Immature natural killer cell (primary cell): ENCODE results near the gene SYMPK. TPM values are rescaled to one million over a fixed set of nuclear protein-coding genes. Genes with fewer than 3 reads are reported as not detected.
A peak's percentile ranks its signal among the peaks of the same experiment; 100 is the strongest.

Experiments used
- DNase-seq, 3 donors: peaks; one replicate each; pipeline ENCODE4 v3.0.0; 2022; ENCODE audit warnings: mixed read lengths in 1 of 3
- H3K27ac Mint-ChIP-seq, 6 donors: one replicate each; pipeline ENCODE4 v1.8.0; 2020; ENCODE audit warnings: mixed read lengths in 6 of 6, mild to moderate bottlenecking in 5 of 6, inconsistent platforms in 4 of 6, moderate library complexity in 3 of 6
- H3K27me3 Mint-ChIP-seq, 3 donors: one replicate each; pipeline ENCODE4 v1.8.0; 2020 to 2021; ENCODE audit warnings: low read depth in 3 of 3, mild to moderate bottlenecking in 3 of 3, mixed read lengths in 3 of 3, moderate library complexity in 3 of 3, inconsistent platforms in 1 of 3
- H3K36me3 Mint-ChIP-seq, 3 donors: one replicate each; pipeline ENCODE4 v1.8.0; 2020; ENCODE audit warnings: mixed read lengths in 3 of 3, inconsistent platforms in 2 of 3, mild to moderate bottlenecking in 2 of 3
- H3K4me1 Mint-ChIP-seq, 2 donors: one replicate each; pipeline ENCODE4 v1.8.0; 2020; ENCODE audit warnings: inconsistent platforms in 2 of 2, mild to moderate bottlenecking in 2 of 2, mixed read lengths in 2 of 2, moderate library complexity in 1 of 2
- H3K4me3 Mint-ChIP-seq, 5 donors: one replicate each; pipeline ENCODE4 v1.8.0; 2020; ENCODE audit warnings: mild to moderate bottlenecking in 5 of 5, mixed read lengths in 5 of 5, inconsistent platforms in 3 of 5, moderate library complexity in 3 of 5
- H3K9me3 Mint-ChIP-seq, 6 donors: one replicate each; pipeline ENCODE4 v1.8.0; 2020; ENCODE audit warnings: mild to moderate bottlenecking in 6 of 6, mixed read lengths in 6 of 6, inconsistent platforms in 4 of 6, moderate library complexity in 3 of 6
- polyA plus RNA-seq, 3 donors: library from polyadenylated mRNA; unstranded; fragments of 300-500 nt; fragmentation: Illumina TruSeq; gene quantifications; one replicate each; pipeline ENCODE4 v1.2.3, GENCODE V29; 2021

SYMPK gene
- polyA plus RNA-seq, 3 donors from 2014 or later, result 2.1 to 14.6 (median 5.6) TPM

DNA sequence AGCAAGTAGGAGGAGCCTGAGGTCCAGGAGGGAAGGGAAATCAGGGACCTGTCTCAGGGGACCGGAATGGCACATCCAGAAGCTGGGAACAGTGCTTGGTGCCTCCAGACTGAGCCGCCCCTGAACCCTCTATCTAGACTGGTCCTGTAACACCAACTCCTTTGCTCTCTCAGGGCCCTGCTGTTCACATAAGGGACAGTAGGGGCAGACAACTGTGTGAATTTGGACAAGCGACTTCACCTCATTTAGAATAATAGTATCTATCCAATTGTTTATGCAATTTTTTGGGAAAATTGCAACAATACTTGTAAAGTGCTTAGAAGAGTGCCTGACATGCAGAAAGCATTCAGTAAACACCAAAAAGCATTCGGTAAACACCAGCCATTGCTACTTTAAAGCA is 14.0 kb downstream of the SYMPK start:
- Mint-ChIP-seq H3K4me1 (peaks cover 0 to 6% of the 10 kb centered on the region in 2 donors), H3K9me3 (no peaks in the 10 kb centered on the region), H3K36me3 (peaks cover 12 to 42% (median 23%) of the 10 kb centered on the region in 3 donors), H3K27me3 (peaks cover 0 to 2% (median 0%) of the 10 kb centered on the region in 3 donors), H3K4me3 (no peak overlapping the region), H3K27ac (no peak overlapping the region)
- no peak for DNase-seq

DNA sequence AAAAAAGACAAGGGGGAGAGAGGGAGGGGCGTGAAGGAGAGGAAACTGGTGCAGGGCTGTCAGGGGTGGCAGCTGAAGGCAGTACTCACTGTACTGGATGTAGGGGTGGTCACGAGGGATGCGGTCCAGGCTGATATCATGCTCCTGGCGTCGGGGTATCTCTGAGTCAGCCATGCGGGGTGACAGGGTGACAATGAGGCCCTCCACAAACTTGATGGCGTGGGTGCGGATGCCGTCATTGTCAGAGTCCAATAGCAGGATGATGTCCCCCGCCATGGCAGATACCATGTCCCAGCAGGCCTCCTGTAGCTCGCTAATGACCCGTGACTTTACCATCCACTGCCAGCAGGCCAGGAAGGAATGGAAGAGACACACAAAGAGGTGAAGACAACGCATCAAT is 15.3 kb downstream of the SYMPK start:
- Mint-ChIP-seq H3K4me1 (peaks cover 0 to 6% of the 10 kb centered on the region in 2 donors), H3K36me3 (peaks cover 17 to 53% (median 28%) of the 10 kb centered on the region in 3 donors), H3K27ac (no peak overlapping the region), H3K27me3 (peaks cover 0 to 2% (median 0%) of the 10 kb centered on the region in 3 donors), H3K4me3 (no peak overlapping the region), H3K9me3 (no peaks in the 10 kb centered on the region)
- no peak for DNase-seq

DNA sequence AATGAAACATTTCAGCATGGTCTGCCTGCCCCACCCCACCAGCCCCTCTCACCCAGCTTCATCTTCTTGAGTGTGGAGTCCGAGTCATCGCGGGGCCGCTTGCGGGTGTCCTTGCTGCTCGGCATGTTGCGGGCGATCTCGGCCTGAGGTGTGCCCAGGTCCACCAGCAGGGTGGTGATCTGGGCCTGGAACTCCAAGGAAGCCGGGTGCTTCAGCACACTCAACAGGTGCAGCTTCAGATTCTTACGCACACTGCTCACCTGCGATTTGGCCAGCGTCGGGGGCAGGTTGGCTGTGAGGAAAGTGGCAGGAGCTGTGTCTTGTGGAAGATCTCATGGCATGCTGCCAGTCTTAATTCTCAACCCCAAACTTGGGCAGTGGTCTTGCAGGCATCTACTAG is 20.7 kb downstream of the SYMPK start:
- Mint-ChIP-seq H3K27me3 (no peaks in the 10 kb centered on the region), H3K9me3 (no peaks in the 10 kb centered on the region), H3K4me1 (peaks cover 0 to 4% of the 10 kb centered on the region in 2 donors), H3K36me3 (peaks cover 17 to 54% (median 30%) of the 10 kb centered on the region in 3 donors), H3K27ac (no peak overlapping the region), H3K4me3 (no peak overlapping the region)
- no peak for DNase-seq

DNA sequence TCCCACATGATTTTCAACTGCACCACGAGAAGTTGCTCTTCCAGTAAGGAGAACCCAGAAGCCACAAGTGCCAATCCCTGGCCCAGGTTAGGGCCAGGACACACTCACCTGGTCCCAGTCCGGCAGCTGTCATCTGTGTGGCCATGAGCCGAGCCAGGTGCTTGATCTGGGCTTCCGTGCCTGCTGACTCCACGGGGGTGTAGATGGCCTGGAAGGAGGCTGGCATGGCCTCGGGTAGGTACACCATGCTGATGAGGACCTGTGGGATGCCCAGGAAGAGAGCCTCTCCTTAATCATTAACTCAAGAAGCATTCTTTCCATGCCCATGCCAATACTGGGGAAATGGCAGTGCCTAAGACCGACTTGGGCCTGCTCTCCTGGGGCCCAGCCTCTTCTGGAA is 28.0 kb downstream of the SYMPK start:
- Mint-ChIP-seq H3K4me1 (no peaks in the 10 kb centered on the region), H3K9me3 (no peaks in the 10 kb centered on the region), H3K27me3 (peaks cover 0 to 2% (median 2%) of the 10 kb centered on the region in 3 donors), H3K36me3 (peaks cover 30 to 52% (median 33%) of the 10 kb centered on the region in 3 donors), H3K27ac (peak overlapping the region in 1 of 6 donors; percentile 21), H3K4me3 (no peak overlapping the region)
- DNase-seq, result no peak

DNA sequence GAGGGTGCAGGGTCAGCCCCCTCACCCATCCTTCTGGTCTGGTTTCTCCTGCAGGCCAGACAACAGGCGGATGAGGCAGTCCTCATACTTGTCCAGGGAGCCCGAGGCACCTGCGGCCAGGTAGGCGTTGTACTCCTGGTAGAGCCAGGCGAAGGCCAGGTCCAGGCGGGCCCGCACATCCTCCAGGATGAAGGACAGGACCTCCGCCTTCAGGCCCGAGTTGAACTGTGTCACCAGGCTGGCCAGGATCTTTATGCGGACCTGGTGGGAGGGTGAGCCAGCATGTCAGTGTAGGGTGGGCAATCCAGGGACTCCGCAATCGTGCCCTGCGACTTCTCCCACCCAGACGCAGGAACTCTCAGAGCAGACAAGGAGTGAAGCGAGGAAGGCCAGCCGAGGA is 34.0 kb downstream of the SYMPK start:
- peaks cover 2% of the 10 kb centered on the region in 3 donors for H3K27me3 Mint-ChIP-seq
- H3K4me3 Mint-ChIP-seq, result no peak overlapping the region
- H3K9me3 Mint-ChIP-seq, result no peaks in the 10 kb centered on the region
- H3K4me1 Mint-ChIP-seq, result no peaks in the 10 kb centered on the region
- H3K36me3 Mint-ChIP-seq, result peaks cover 26 to 40% (median 30%) of the 10 kb centered on the region in 3 donors
- DNase-seq, result no peak
- no peak overlapping the region for H3K27ac Mint-ChIP-seq

DNA sequence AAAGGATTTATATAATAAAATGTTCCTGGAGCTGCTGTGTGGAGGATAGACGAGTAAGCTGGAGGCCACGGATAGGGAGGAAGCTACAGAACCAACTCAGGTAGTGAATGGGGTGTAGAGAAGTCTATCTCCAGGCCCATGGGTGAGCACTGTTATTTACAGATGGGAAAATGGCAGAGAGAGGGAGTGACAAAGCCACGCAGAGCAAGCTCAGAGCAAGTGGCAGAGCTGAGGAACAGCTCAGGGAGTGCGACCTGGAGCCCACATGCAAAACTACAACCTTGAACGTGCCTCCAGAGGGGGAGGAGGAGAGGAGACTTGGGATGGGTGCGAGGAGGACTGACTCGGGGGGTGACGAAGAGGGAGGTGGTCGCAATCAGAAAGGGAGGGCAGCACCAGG is 34.4 kb downstream of the SYMPK start:
- H3K4me1 Mint-ChIP-seq, result no peaks in the 10 kb centered on the region
- H3K27ac Mint-ChIP-seq, result no peak overlapping the region
- H3K36me3 Mint-ChIP-seq, result peaks cover 26 to 40% (median 30%) of the 10 kb centered on the region in 3 donors

DNA sequence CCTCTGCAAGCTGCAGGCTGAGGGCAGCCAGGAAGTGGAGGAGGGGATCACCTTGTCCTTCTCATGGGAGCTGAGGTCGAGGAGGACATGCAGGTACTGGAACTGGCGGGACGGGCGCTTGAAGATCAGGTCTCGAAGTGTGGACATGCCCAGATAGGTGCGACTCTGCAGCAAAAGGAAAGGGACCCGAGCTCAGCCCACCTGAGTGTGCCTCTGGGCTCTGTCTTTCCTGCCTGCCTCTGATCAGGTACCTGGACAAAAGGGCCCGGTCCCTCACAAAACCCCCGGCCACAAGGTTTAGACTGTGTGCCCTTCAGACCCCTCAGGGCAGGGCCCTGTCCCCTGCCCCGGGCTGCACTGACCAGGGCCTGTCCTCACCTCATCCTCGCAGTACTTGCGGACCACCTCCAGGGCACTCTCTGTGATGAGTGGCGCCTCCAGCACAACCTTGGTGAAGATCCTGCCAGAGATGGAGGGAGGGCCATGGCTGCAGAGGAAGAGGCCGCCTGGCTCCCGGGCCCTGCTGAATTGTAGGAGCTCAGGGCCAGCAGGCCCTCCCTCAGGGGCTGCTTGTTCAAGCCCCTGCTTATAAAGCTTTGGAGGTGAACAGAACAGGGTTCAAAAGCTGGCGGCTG is 35.4 kb downstream of the SYMPK start:
- Mint-ChIP-seq H3K27me3 (peaks cover 2% of the 10 kb centered on the region in 3 donors), H3K4me1 (no peaks in the 10 kb centered on the region), H3K27ac (no peak overlapping the region), H3K4me3 (no peak overlapping the region), H3K36me3 (peaks cover 26 to 40% (median 30%) of the 10 kb centered on the region in 3 donors), H3K9me3 (no peaks in the 10 kb centered on the region)
- DNase-seq, result no peak

More for the DNA sequence above, 34.4 kb downstream of the SYMPK start:
- H3K27me3 Mint-ChIP-seq, result peaks cover 2% of the 10 kb centered on the region in 3 donors
- no peak for DNase-seq
- H3K9me3 Mint-ChIP-seq, result no peaks in the 10 kb centered on the region
- H3K4me3 Mint-ChIP-seq, result no peak overlapping the region

DNA sequence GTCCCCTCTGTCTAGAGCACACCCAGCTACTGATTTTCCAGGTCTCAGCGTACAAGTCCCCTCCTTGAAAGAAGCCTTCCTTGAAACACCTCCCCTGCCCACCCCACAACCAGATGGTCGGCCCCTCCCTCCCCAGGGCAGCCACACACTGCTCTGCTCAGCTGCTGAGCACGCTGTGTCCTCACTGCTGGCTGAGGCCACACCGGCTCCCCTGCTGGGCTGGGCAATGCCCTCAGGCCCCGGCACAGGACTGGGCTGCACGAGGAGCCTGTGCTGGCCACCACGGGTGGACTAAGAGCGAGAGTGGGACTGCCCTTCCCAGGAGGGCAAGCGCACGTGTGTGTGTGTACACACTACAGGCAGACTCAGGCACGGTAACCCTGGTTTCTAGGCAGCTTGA is 36.0 kb downstream of the SYMPK start:
- Mint-ChIP-seq H3K4me3 (no peak overlapping the region), H3K27ac (no peak overlapping the region), H3K4me1 (no peaks in the 10 kb centered on the region), H3K36me3 (peaks cover 26 to 36% (median 26%) of the 10 kb centered on the region in 3 donors), H3K27me3 (peaks cover 2% of the 10 kb centered on the region in 3 donors), H3K9me3 (no peaks in the 10 kb centered on the region)
- no peak for DNase-seq

DNA sequence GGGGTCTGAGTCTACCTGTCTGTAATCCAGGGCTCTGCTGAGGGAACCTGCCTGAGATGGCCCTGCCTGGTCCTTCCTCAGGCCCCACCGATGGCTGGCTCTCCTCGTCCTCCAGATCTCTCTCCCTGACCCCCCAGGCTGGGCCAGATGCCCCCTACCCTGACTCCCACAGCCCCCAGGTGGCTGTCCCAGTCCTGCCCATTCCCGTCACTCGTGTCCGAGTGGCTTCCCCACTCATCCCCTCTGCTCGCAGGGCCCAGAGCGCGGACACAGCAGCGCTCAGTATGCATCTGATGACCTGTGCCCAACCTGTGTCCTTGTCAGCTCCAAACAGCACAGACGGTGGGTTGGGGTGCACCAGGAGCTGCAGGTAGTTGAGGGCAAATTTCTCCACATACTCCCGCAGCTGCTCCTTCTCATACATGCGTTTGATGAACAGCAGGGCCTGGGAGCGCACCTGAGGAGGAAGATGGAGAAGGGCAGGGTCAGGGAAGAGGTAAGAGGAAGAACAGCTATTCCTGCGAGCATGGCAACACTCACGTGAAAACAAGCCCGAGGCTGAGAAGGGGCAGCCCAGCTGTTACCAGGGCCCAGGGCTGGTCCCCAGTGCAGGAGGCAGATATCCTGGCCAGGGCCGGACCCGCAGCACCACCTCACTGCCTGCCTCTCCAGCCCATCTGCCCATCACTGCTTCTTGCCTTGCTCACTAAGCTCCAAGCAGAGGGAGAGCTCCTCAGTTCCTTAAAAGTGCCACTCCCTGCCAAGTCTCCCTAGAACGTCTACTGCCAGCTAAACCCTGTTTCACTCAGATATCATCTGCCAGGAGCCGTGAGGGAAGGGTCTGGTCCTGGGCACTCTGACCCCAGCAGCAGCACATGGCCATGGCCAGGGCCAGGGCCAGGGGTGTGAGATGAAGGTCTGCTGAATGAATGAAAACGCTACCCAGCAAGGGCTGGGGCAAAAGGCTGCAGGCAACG is 36.7 kb downstream of the SYMPK start:
- no peaks in the 10 kb centered on the region for H3K4me1 Mint-ChIP-seq
- H3K27ac Mint-ChIP-seq, result peak overlapping the region in 1 of 6 donors; percentile 53
- DNase-seq, result no peak
- peaks cover 22 to 31% (median 23%) of the 10 kb centered on the region in 3 donors for H3K36me3 Mint-ChIP-seq
- H3K9me3 Mint-ChIP-seq, result no peaks in the 10 kb centered on the region
- no peak overlapping the region for H3K4me3 Mint-ChIP-seq
- H3K27me3 Mint-ChIP-seq, result peaks cover 0 to 2% (median 1%) of the 10 kb centered on the region in 3 donors

DNA sequence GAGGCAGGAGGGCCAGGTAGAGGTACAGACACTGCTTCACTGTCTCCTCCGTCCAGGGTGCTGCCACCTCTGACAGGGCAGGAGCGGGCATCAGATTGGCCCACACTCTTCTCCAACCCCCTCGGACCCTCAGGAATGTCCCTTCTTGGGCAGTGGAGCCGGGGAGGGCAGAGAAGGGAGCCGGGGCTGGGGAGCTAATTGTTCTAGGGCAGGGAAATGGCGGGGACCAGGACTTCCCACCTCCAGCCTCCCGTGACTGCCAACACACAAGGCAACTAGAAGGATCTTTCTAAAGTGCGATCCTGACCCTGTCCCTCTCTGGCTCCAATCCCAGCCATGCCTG is 37.7 kb downstream of the SYMPK start:
- H3K4me1 Mint-ChIP-seq, result no peaks in the 10 kb centered on the region
- H3K9me3 Mint-ChIP-seq, result no peaks in the 10 kb centered on the region
- H3K36me3 Mint-ChIP-seq, result peaks cover 21 to 28% (median 23%) of the 10 kb centered on the region in 3 donors
- peaks cover 0 to 2% (median 1%) of the 10 kb centered on the region in 3 donors for H3K27me3 Mint-ChIP-seq
- H3K27ac Mint-ChIP-seq, result no peak overlapping the region
- H3K4me3 Mint-ChIP-seq, result no peak overlapping the region
- no peak for DNase-seq

DNA sequence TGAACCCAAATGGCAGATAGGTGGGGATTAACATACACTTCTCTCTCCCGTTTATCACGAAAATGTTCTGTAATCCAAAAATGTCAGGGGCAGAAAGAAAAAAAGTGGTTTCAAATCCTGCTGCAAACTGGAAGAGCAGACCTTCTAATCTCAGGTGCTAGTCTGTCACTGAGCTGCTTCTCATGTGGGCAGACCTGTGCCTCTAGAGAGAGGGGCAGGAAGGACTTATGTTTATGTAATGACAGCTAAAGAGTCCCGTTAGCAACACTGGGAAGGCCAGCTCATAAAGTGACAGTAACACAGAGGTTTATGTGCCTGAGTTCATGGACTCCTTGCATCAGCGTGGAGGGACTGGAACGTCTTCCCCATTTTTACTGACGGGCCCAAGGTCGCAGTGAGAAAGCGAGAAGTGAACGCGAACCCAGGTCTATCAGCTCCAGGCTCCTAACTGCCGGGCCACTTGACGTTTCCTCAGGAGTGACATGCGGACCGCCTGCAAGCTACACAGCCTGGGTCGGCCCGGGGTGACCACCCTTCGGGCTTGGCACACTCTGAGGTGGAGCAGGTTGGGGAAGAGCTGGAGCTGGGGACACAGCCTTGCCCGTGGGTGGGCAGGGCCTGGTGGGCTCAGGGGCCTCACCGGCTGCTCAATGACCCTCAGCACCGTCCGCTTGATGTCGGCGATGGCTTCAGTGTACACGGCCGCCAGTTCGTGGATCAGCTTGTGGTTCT is 38.2 kb downstream of the SYMPK start:
- H3K9me3 Mint-ChIP-seq, result no peaks in the 10 kb centered on the region
- peaks cover 0 to 2% (median 1%) of the 10 kb centered on the region in 3 donors for H3K27me3 Mint-ChIP-seq
- H3K36me3 Mint-ChIP-seq, result peaks cover 17 to 27% (median 22%) of the 10 kb centered on the region in 3 donors
- H3K4me1 Mint-ChIP-seq, result no peaks in the 10 kb centered on the region
- H3K27ac Mint-ChIP-seq, result peak overlapping the region in 1 of 6 donors; percentile 35
- no peak overlapping the region for H3K4me3 Mint-ChIP-seq
- DNase-seq, result no peak

DNA sequence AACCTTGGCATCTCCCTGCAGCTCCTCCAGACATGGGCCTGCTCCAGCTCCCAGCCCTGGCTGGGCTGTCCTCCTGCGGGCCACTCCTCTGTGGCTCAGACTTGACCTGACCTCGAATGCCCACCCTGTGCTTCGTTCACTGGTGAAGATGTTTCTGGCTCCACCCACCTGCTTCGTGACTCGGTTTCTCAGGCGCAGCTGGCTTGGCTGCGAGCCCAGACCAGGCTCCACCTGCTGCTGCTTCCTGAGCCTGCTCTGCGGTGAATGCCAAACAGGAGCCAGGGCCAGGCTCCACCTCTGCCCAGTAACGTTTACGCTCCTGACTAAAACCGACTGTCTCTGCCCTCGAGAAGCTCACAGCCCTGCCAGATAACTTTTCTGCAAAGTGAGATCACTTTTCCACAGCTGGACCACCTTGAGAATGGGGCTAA is 38.9 kb downstream of the SYMPK start:
- DNase-seq, result no peak
- Mint-ChIP-seq H3K9me3 (no peaks in the 10 kb centered on the region), H3K27ac (no peak overlapping the region), H3K27me3 (peaks cover 0 to 4% (median 1%) of the 10 kb centered on the region in 3 donors), H3K4me3 (no peak overlapping the region), H3K36me3 (peaks cover 13 to 21% (median 18%) of the 10 kb centered on the region in 3 donors), H3K4me1 (no peaks in the 10 kb centered on the region)

DNA sequence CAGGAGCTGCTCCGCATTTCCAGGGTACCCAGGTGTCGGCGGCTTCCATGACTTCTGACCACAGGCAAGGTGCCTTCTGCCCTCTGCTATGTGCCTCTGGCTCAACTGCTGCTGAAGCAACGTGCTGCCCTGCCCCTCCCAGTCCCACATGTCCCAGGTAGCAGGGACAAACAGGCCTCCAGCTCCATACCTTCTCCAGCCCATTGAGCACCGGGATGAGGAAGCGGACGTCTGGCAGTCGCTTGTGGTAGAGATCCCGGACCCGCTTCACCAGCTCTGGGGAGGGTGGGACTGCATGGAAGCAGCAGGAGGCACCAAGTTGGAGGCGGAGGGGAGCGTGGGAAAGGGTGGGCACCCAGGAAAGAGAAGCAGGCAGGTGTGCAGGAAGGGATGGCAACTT is 39.8 kb downstream of the SYMPK start:
- Mint-ChIP-seq H3K9me3 (no peaks in the 10 kb centered on the region), H3K4me1 (no peaks in the 10 kb centered on the region), H3K36me3 (peaks cover 8 to 14% (median 9%) of the 10 kb centered on the region in 3 donors), H3K27ac (no peak overlapping the region), H3K4me3 (no peak overlapping the region), H3K27me3 (peaks cover 0 to 4% (median 1%) of the 10 kb centered on the region in 3 donors)
- DNase-seq, result no peak
